ENCODE measurements around the gene RBM15.

The RBM15 gene

DNA sequence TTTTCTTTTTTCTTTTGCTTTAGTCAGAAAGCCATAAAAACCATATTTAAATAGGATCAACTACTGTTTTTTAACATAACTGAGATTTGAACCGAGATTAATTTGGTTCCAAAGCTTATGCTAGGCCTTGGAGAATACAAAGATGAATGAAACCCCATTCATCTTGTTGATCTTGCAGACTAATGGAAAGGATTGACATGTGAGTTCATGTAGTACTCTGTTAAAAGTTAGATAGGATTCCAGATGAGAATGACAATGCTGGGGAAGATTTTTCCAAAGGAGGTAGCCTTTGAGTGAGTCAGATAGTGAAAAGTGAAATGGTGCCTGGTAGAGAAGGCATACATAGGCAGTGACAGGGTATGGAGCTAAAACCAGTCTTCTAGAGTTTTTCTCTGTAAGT, 22.7 kb downstream of the RBM15 start:
- no peak overlapping the region for H3K27ac ChIP-seq (ENCODE audit: low read length)
- H3K36me3 ChIP-seq (ENCODE audit: control insufficient read depth, low read depth, low read length): peaks cover 34% of the 10 kb centered on the region
- no peak overlapping the region for H3K9ac ChIP-seq (ENCODE audit: low read length)
- H3K27me3 ChIP-seq (ENCODE audit: control insufficient read depth, insufficient read depth, low read length): no peaks in the 10 kb centered on the region
- no peak overlapping the region for H3K4me3 ChIP-seq (ENCODE audit: low read length)
- no peaks in the 10 kb centered on the region for H3K9me3 ChIP-seq (ENCODE audit: control insufficient read depth, low read depth, low read length)
- H3K4me1 ChIP-seq (ENCODE audit: control insufficient read depth, low read depth, low read length): no peaks in the 10 kb centered on the region

DNA sequence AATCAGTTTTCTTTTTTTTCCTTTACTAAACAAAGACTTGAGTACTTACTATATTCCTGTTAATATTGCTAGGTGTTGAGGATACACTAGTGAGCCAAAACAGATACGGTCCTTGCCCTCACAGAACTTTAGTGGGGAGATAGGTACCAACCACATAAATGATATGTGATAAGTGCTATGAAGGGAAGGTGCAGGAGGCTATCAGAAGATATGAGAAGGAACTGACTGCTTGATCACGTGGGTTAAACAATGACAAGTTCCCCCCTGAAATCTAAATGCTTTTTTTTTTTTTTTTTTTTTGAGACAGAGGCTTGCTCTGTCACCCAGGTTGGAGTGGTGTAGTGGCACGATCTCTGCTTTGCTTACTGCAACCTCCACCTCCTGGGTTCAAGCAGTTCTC, 25.0 kb downstream of the RBM15 start:
- Histone ChIP-seq H3K9ac (ENCODE audit: low read length) (no peak overlapping the region), H3K9me3 (ENCODE audit: control insufficient read depth, low read depth, low read length) (no peaks in the 10 kb centered on the region), H3K36me3 (ENCODE audit: control insufficient read depth, low read depth, low read length) (peaks cover 38% of the 10 kb centered on the region), H3K27me3 (ENCODE audit: control insufficient read depth, insufficient read depth, low read length) (no peaks in the 10 kb centered on the region), H3K27ac (ENCODE audit: low read length) (no peak overlapping the region), H3K4me1 (ENCODE audit: control insufficient read depth, low read depth, low read length) (no peaks in the 10 kb centered on the region), H3K4me3 (ENCODE audit: low read length) (no peak overlapping the region)

DNA sequence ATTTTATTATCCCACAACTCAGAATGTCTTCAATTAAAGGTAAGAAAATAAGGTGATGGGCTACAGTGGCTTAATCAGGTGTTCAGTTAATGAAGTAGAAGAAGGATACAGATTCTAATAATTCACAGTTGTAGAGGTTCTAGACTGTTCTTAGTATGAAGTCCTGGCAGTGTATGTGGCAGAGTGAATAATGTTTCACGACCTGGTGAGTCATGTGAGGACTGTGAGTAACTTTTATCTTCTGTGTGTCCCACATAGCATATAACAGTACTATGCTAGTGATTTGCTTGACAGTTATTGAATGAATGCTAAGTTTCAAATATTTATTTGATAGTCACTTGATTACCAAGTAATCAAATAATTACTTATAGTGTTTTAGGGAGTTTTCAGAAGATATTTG, 31.6 kb downstream of the RBM15 start:
- no peaks in the 10 kb centered on the region for H3K9me3 ChIP-seq (ENCODE audit: control insufficient read depth, low read depth, low read length)
- H3K4me3 ChIP-seq (ENCODE audit: low read length): no peak overlapping the region
- no peaks in the 10 kb centered on the region for H3K4me1 ChIP-seq (ENCODE audit: control insufficient read depth, low read depth, low read length)
- H3K9ac ChIP-seq (ENCODE audit: low read length): no peak overlapping the region
- H3K27ac ChIP-seq (ENCODE audit: low read length): no peak overlapping the region
- H3K36me3 ChIP-seq (ENCODE audit: control insufficient read depth, low read depth, low read length): peaks cover 31% of the 10 kb centered on the region
- H3K27me3 ChIP-seq (ENCODE audit: control insufficient read depth, insufficient read depth, low read length): no peaks in the 10 kb centered on the region

DNA sequence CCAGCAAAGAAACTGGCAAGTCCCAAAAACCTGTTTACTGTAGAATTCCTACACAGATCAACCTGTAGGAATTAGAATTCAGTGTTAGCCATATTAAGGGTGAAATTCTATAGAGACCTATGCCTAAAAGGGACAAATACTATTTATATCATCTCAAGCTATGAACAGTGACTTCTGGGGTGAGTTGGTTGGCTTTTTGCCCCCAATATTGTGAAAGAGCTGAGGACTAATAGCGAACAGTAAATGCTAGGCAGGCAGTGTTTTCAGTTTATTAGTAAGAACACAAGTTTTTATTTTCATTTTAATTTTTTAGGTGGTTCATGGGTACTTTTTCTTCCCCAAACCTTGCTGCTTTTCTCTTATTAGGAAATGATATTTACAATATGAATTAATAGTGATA, 36.3 kb downstream of the RBM15 start:
- Histone ChIP-seq H3K9me3 (ENCODE audit: control insufficient read depth, low read depth, low read length) (no peaks in the 10 kb centered on the region), H3K4me3 (ENCODE audit: low read length) (no peak overlapping the region), H3K27ac (ENCODE audit: low read length) (no peak overlapping the region), H3K36me3 (ENCODE audit: control insufficient read depth, low read depth, low read length) (peaks cover 38% of the 10 kb centered on the region), H3K9ac (ENCODE audit: low read length) (no peak overlapping the region), H3K4me1 (ENCODE audit: control insufficient read depth, low read depth, low read length) (no peaks in the 10 kb centered on the region), H3K27me3 (ENCODE audit: control insufficient read depth, insufficient read depth, low read length) (no peaks in the 10 kb centered on the region)

DNA sequence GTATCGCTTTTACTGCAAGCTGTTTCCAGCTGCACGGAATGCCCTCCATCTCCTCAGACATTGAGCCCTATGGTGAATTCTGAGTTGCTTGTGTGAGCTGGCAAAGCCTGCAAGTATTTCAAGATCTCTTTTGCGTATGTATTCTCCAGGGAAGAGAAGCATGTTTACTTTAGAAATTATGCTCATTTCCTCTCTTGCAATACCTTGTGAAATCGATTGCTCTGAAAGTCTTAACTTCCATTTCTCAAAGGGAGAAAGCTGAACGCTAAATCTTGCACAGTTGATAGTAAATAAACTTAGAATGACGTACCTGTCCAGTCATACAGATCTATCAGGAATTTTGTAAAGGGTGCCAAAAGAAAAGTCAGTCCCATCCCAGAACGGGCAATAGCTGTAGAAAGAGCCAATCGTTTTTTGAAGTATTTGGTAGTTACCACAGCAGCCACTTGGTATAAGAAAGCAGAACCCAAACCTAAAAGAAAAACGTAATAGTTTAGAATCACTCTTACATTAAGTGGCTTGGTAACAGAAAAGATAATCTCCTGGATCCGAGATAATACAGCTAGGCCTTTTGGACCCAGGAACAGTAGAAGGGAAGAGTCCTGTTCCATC, 41.6 kb downstream of the RBM15 start:
- H3K27me3 ChIP-seq (ENCODE audit: control insufficient read depth, insufficient read depth, low read length): no peaks in the 10 kb centered on the region
- H3K4me3 ChIP-seq (ENCODE audit: low read length): no peak overlapping the region
- H3K4me1 ChIP-seq (ENCODE audit: control insufficient read depth, low read depth, low read length): no peaks in the 10 kb centered on the region
- no peak overlapping the region for H3K27ac ChIP-seq (ENCODE audit: low read length)
- no peak overlapping the region for H3K9ac ChIP-seq (ENCODE audit: low read length)
- H3K36me3 ChIP-seq (ENCODE audit: control insufficient read depth, low read depth, low read length): peaks cover 16% of the 10 kb centered on the region
- H3K9me3 ChIP-seq (ENCODE audit: control insufficient read depth, low read depth, low read length): no peaks in the 10 kb centered on the region

DNA sequence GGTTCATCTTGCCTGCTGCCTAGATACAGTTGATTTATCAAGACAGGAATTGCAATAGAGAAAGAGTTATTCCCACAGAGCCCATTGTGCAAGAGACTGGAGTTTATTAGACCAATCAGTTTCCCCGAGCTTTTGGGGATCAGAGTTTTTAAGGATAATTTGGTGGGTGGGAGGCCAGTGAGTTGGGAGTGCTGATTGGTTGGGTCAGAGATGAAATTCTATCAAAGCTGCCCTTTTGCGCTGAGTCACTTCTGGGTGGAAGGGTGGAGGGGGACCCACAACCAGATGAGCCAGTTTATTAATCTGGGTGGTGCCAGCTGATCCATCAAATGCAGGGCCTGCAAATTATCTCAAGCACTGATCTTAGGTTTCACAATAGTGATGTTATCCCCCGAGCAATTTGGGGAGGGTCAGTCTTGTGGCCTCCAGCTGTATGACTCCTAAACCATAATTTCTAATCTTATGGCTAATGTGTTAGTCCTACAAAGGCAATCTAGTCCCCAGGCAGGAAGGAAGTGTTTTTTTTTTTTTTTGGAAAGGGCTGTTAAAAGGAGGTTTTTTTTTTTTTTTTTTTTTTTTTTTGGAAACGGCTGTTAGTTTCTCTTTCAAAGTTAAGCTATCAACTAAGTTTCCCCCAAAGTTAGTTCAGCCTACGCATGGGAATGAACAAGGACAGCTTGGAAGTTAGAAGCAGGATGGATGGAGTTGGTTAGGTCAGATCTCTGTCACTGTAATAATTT, 44.2 kb downstream of the RBM15 start:
- no peaks in the 10 kb centered on the region for H3K4me1 ChIP-seq (ENCODE audit: control insufficient read depth, low read depth, low read length)
- no peak overlapping the region for H3K27ac ChIP-seq (ENCODE audit: low read length)
- no peaks in the 10 kb centered on the region for H3K36me3 ChIP-seq (ENCODE audit: control insufficient read depth, low read depth, low read length)
- H3K9ac ChIP-seq (ENCODE audit: low read length): no peak overlapping the region
- no peak overlapping the region for H3K4me3 ChIP-seq (ENCODE audit: low read length)
- H3K27me3 ChIP-seq (ENCODE audit: control insufficient read depth, insufficient read depth, low read length): no peaks in the 10 kb centered on the region
- no peaks in the 10 kb centered on the region for H3K9me3 ChIP-seq (ENCODE audit: control insufficient read depth, low read depth, low read length)

DNA sequence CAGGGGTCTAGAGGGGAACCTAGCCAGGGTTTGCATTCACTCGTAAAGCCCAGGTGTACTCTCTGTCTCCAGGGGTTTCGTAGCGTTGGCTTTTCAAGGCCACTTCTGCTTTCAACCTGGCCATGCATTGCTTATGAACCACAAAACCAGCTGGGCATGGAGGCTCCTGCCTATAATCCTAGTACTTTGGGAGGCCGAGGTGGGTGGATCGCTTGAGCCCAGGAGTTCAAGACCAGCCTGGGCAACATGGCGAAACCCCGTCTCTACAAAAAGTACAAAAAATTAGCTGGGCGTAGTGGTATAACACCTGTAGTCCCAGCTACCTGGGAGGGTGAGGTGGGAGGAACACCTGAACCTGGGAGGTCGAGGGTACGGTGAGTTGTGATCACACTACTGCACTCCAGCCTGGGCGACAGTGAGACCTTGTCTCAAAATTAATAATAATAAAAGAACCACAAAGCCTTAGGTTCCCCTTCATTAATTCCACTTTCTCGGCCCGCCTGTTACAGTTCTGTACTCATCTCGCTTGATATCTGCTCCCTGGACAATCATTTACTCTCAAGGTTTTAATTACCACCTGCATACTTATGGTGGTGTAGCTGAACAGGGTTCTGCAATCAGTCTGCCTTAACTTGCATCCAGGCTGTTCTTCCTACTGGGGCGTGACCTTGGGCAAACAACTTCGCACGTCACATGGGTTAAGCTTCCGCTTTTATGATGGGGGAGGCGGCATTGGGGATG, 45.6 kb downstream of the RBM15 start:
- Histone ChIP-seq H3K4me3 (ENCODE audit: low read length) (no peak overlapping the region), H3K9me3 (ENCODE audit: control insufficient read depth, low read depth, low read length) (no peaks in the 10 kb centered on the region), H3K36me3 (ENCODE audit: control insufficient read depth, low read depth, low read length) (no peaks in the 10 kb centered on the region), H3K9ac (ENCODE audit: low read length) (no peak overlapping the region), H3K27me3 (ENCODE audit: control insufficient read depth, insufficient read depth, low read length) (no peaks in the 10 kb centered on the region), H3K4me1 (ENCODE audit: control insufficient read depth, low read depth, low read length) (no peaks in the 10 kb centered on the region), H3K27ac (ENCODE audit: low read length) (no peak overlapping the region)

DNA sequence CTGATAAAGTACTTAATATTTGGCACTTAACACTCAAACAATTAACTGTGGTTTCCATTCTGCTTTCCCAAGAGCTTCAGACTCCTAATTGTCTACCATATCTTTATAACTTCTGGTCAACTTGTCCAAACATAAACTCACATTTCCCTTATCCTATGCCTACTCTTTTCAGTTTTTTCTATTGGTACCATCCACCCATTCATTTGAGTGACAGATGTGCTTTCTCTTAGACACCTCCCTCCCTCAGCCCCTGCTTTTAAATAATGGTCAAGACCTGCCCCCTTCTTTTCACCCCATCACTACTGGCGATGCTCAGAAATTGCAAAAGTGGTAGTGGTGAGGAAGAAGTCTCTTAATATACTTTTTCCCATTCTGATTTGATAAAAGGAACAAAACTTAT, 46.2 kb downstream of the RBM15 start:
- Histone ChIP-seq H3K4me3 (ENCODE audit: low read length) (no peak overlapping the region), H3K9me3 (ENCODE audit: control insufficient read depth, low read depth, low read length) (no peaks in the 10 kb centered on the region), H3K9ac (ENCODE audit: low read length) (no peak overlapping the region), H3K27me3 (ENCODE audit: control insufficient read depth, insufficient read depth, low read length) (no peaks in the 10 kb centered on the region), H3K36me3 (ENCODE audit: control insufficient read depth, low read depth, low read length) (no peaks in the 10 kb centered on the region), H3K4me1 (ENCODE audit: control insufficient read depth, low read depth, low read length) (peaks cover 3% of the 10 kb centered on the region), H3K27ac (ENCODE audit: low read length) (no peak overlapping the region)

DNA sequence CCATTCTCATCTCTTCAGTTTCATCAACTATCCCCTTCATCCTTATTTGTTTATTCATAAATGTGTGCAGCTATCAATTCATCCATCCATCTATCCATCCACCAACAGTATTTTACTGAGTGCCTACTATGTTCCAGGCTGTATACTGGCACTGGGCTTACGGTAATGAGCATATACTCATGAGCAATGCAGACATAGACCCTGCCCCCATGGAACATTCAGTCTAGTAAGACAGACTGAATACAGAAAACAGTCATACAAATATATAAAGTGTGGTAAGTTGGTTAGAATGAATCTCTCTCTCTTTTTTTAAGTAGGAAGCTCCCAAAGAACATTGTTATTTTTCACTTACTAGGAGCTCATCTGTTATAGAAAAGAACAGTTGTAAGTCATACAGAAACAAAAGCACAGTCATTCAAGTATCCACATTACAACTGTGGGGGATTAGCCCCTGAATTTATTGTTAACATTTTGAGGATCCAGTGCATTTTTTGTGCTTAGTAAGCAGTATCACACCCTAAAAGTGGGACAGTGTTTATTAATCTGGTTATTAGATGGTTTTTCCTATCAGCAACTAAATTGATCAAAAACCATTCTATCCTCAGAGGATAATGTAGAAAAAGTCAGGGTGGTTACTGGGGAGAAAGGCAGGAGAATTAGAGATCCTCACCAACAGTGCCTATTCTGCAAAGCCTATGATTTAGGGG, 48.0 kb downstream of the RBM15 start:
- no peak overlapping the region for H3K27ac ChIP-seq (ENCODE audit: low read length)
- H3K9ac ChIP-seq (ENCODE audit: low read length): no peak overlapping the region
- H3K4me1 ChIP-seq (ENCODE audit: control insufficient read depth, low read depth, low read length): peaks cover 4% of the 10 kb centered on the region
- H3K4me3 ChIP-seq (ENCODE audit: low read length): no peak overlapping the region
- H3K27me3 ChIP-seq (ENCODE audit: control insufficient read depth, insufficient read depth, low read length): no peaks in the 10 kb centered on the region
- H3K9me3 ChIP-seq (ENCODE audit: control insufficient read depth, low read depth, low read length): no peaks in the 10 kb centered on the region
- no peaks in the 10 kb centered on the region for H3K36me3 ChIP-seq (ENCODE audit: control insufficient read depth, low read depth, low read length)

DNA sequence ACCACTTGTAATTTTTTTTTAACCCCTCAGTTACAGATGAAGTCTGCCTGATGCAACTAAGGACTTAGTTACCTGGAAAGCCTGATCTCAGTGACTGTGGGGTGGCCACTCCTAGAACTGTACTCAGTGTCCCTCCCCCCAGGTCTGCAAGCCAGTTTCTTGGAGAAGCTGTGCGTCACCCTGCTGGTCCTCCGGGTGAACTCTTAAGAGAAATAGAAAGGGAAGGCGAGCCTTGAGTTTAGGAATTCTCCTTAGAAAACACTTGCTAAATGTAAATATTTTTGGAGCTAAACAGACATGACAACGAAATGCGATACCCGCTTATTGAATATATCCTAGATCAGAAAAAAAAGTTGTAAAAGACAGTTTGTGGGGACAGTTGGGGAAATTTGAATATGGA, 50.9 kb downstream of the RBM15 start:
- Histone ChIP-seq H3K9ac (ENCODE audit: low read length) (no peak overlapping the region), H3K27me3 (ENCODE audit: control insufficient read depth, insufficient read depth, low read length) (no peaks in the 10 kb centered on the region), H3K9me3 (ENCODE audit: control insufficient read depth, low read depth, low read length) (no peaks in the 10 kb centered on the region), H3K36me3 (ENCODE audit: control insufficient read depth, low read depth, low read length) (no peaks in the 10 kb centered on the region), H3K4me1 (ENCODE audit: control insufficient read depth, low read depth, low read length) (peaks cover 4% of the 10 kb centered on the region), H3K27ac (ENCODE audit: low read length) (no peak overlapping the region), H3K4me3 (ENCODE audit: low read length) (no peak overlapping the region)

DNA sequence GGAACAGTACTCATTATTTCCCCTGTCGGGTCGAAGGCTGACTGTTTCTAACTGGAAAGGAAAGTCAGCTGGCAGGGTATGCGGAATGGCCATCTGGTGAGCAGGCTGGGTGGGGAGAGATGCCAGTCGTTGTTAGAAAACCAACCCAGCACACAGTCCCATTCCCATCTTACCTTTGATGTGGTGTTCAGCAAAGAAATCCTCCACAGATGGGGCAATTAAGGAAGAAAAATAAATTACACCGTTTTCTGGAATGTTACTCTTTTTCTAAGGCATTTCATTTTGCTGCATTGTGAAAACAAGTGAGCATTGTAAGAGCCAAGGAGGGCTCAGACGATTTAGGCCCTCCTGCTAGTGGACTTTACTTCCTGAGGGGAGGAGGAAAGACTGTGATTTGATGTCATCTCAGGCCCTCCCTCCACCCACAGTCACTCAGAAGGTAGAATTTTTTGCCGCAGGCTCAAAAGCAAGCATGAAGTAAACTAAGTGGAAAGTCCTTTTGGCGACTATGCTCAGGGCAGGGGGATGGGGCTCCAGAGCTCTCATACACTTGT, 51.6 kb downstream of the RBM15 start, which contains the start of gene SLC16A4:
TSS of gene SLC16A4 (minus strand) at position 335 of the 554 bp plus-strand sequence. CDS start 1,703 bp downstream, outside the sequence.
- no peaks in the 10 kb centered on the region for H3K36me3 ChIP-seq (ENCODE audit: control insufficient read depth, low read depth, low read length)
- no peaks in the 10 kb centered on the region for H3K27me3 ChIP-seq (ENCODE audit: control insufficient read depth, insufficient read depth, low read length)
- no peak within 1 kb of the TSS for H3K4me3 ChIP-seq (ENCODE audit: low read length)
- peaks cover 4% of the 10 kb centered on the region for H3K4me1 ChIP-seq (ENCODE audit: control insufficient read depth, low read depth, low read length)
- H3K9me3 ChIP-seq (ENCODE audit: control insufficient read depth, low read depth, low read length): no peaks in the 10 kb centered on the region
- H3K27ac ChIP-seq (ENCODE audit: low read length): no peak within 1 kb of the TSS
- no peak within 1 kb of the TSS for H3K9ac ChIP-seq (ENCODE audit: low read length)
